Endothelial cell of umbilical vein (primary cell): ENCODE data around the gene GSKIP.

ENCODE experiments used
- CTCF ChIP-seq, 2 donors: IDR thresholded peaks; 1 replicate in 1 of 2; 2 replicates in 1 of 2; pipeline ENCODE4 v1.5.1; 2011; ENCODE audit warnings: low read length in 2 of 2, mild to moderate bottlenecking in 2 of 2, moderate library complexity in 2 of 2, control low read depth in 1 of 2, inconsistent platforms in 1 of 2, low read depth in 1 of 2; ENCODE audit not compliant: insufficient read depth in 1 of 2; ENCODE audit errors: extremely low read depth in 1 of 2
- EZH2 ChIP-seq: IDR thresholded peaks from 2 replicates; pipeline ENCODE4 v1.6.1; 2012; ENCODE audit warnings: borderline replicate concordance, low read depth, mild to moderate bottlenecking, moderate library complexity, low read length, inconsistent platforms; ENCODE audit not compliant: severe bottlenecking
- POLR2A ChIP-seq: IDR thresholded peaks from 2 replicates; pipeline ENCODE4 v1.6.1; 2012; ENCODE audit warnings: low read depth, mild to moderate bottlenecking, control low read depth, low read length

GRCh38 chr14:96399405-96399804, 36.1 kb downstream of the GSKIP start:
- TF ChIP-seq CTCF (IDR thresholded peaks at IDR 0.05; ENCODE audit: extremely low read depth in 1 of 2, insufficient read depth in 1 of 2, low read depth in 1 of 2, low read length in 2 of 2) (no peak), POLR2A (no peak), EZH2 (no peak)
